GM20431 (cell line): ENCODE measurements around the gene DPH7.
"Not testable (repeated sequence)": the region's sequence is repeated elsewhere in the genome, so short reads cannot be mapped to it uniquely, and the experiment has no call there.

Experiments used
- in situ Hi-C: fragments of 300-500 bp; cut with MseI, MboI; formaldehyde crosslinking; loops from one replicate; pipeline ENCODE4 v1.15.0; 2020; ENCODE audit warnings: low sequenced_read_pairs; ENCODE audit not compliant: unreplicated experiment

The DPH7 gene

GRCh38 chr9:137552022-137552768 lies 26.5 kb downstream of the DPH7 start:
- in situ Hi-C loops: no loop called here

GRCh38 chr9:137551264-137552021 lies 27.3 kb downstream of the DPH7 start, which contains the start of gene MRPL41:
Gene MRPL41 (plus strand): TSS chr9:137551879. CDS start chr9:137552082, 203 bp downstream.
- in situ Hi-C loops: no loop called here

DNA sequence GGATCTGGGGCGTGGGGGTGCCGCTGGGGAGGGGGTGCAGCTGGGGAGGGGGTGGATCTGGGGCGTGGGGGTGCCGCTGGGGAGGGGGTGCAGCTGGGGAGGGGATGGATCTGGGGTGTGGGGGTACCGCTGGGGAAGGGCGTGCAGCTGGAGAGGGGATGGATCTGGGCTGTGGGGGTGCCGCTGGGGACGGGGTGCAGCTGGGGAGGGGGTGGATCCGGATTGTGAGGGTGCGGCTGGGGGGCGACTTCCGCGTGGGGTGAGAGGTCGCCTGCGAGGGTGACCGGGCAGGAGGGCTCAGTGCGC lies 27.8 kb downstream of the DPH7 start:
- in situ Hi-C loops: not testable (repeated sequence)

DNA sequence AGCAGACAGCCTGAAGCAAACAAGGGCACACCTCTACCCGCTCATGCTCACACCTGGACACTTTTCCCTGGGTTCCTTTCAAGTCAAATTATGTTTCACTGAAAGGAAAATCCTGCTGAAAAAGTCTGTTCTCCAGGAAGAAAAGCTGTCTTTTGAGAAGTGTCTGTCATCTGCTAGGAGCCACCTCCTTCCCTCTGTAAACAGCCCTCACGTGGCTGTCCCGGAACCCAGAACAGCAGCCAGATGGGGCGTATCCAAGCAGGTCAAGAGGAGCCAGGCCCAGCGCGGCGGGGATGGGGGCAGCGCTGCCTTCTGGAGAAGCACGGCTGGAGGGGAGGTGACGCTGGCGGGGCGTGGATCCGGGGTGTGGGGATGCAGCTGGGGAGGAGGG lies 28.5 kb downstream of the DPH7 start, which contains the start of gene PNPLA7:
PNPLA7 (minus strand) TSS at position 172 of the 391 bp plus-strand sequence. CDS start 205 bp downstream, outside the sequence.
- in situ Hi-C loops: no loop called here

- in situ Hi-C loops: no loop called here
Observed at GRCh38 chr9:137547687-137548543, 30.8 kb downstream of the DPH7 start.

GRCh38 chr9:137545123-137545522 lies 33.6 kb downstream of the DPH7 start:
- in situ Hi-C loops: no loop called here

DNA sequence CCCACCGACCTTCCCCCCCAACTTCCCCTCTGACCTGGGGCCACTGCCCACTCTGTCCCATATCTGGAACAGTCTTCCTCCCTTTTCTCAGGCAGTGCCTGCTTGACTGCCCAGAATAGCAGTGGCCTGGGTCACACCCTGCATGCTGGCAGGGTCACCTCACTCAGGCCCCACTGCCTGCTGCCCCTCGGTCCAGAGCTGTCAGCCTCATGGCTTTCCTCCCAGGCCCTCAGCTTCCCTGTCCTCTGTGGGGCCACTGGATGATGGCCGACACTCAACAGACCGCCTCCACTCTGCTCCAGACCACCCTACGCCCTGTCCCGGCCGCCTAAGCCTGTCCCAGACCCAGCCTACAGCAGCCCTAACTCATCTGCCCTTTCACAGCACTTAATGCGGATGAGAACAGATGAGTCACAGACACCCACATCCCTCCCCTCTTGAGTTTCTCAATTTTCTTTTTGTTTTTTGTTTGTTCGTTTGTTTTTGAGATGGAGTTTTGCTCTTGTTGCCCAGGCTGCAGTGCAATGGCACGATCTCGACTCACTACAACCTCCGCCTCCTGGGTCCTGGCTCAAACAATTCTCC lies 34.5 kb downstream of the DPH7 start:
- in situ Hi-C loops: no loop called here

DNA sequence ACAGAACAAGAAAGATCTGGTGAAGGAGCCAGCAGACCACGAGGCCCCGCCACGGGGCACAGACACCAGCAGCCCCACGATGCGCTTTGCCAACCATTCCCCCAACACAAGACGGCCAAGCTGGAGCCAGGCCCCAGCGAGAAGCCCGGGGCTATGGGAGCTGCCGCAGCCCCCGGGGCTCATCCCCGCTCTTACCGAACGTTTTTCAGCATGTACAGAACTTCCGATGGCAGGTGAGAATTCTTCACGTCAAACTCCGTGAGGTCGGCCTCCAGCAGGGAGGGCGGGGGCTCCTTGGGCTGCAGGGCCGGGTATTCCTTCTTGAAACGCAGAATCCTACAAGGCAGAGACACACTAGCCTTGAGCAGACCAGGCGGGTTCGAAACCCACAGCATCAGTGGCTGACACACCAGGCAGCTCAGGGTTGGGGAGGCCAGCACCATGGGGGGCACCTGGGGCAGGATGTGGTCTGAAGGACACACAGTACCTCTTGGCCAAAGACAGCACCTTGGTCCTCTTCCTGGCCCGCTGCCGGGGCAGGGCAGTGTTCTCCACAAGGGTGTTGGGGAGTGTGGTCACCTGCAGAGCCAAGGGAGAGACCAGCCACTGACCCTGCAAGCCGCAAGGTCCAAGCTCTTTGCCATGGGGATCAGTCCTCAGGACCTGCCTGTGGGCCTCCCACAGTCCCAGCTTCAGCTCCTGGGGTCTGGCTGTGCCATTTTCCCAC lies 35.3 kb downstream of the DPH7 start:
- in situ Hi-C loops: no loop called here

GRCh38 chr9:137542486-137542885 lies 36.2 kb downstream of the DPH7 start:
- in situ Hi-C loops: no loop called here

GRCh38 chr9:137540536-137540935 lies 38.2 kb downstream of the DPH7 start:
- in situ Hi-C loops: no loop called here

- in situ Hi-C loops: no loop called here
Observed at GRCh38 chr9:137538058-137538457, 40.7 kb downstream of the DPH7 start.

GRCh38 chr9:137536594-137537131 lies 42.1 kb downstream of the DPH7 start:
- in situ Hi-C loops: not testable (repeated sequence)

DNA sequence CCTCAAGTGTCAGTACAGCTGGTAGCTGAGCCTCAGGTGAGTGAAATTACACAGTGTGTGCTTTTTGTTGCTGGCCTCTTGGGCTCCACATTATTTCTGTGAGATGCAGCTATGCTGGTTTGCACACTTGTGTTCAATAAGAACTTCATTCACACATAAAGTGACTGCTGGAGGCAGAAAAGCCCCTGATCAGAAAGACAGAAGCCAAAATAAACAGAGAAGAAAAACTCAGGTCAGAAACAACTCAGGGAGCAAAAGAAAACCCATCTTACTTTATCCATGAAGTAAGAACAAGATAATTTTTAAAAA lies 43.7 kb downstream of the DPH7 start:
- in situ Hi-C loops: no loop called here

DNA sequence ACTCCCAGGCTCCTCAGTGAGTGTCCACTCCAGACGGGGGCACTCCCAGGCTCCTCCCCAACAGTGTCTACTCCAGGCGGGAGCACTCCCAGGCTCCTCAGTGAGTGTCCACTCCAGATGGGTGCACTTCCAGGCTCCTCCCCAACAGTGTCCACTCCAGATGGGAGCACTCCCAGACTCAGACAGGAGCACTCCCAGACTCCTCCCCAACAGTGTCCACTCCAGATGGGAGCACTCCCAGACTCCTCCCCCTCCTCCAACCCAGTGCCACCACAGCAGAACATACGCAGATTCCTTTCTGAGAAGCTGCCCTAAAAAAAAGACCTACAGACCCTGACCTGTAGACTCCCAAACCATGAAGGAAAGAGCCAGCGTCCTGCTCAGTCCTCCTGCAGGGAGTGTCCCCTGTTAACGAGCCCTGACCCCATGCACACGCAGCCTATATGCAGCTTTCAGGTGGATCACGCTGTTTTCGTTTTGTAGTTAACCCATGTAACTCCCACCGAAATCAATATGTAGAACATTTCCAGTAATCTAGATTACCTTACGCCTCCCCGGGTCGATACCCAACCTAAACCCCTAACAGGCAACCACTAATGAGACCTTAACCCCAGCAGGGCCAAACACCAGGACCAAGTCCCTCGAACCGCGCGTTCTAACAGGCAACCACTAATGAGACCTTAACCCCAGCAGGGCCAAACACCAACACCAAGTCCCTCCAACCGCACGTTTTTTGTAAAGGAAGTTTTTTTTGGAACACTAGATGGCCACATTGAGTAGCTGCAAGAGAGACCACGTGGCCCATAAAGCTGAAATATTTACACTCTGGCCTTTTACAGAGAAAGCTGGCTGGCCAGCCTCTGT lies 44.2 kb downstream of the DPH7 start:
- in situ Hi-C loops: no loop called here

DNA sequence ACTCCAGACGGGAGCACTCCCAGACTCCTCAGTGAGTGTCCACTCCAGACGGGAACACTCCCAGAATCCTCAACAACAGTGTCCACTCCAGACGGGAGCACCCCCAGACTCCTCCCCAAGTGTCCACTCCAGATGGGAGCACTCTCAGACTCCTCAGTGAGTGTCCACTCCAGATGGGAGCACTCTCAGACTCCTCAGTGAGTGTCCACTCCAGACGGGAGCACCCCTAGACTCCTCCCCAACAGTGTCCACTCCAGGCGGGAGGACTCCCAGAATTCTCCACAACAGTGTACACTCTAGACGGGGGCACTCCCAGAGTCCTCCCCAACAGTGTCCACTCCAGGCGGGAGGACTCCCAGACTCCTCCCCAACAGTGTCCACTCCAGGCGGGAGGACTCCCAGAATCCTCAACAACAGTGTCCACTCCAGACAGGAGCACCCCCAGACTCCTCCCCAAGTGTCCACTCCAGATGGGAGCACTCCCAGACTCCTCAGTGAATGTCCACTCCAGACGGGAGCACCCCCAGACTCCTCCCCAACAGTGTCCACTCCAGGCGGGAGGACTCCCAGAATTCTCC lies 45.7 kb downstream of the DPH7 start:
- in situ Hi-C loops: not testable (repeated sequence)

GRCh38 chr9:137531099-137531765 lies 47.5 kb downstream of the DPH7 start:
- in situ Hi-C loops: no loop called here

DNA sequence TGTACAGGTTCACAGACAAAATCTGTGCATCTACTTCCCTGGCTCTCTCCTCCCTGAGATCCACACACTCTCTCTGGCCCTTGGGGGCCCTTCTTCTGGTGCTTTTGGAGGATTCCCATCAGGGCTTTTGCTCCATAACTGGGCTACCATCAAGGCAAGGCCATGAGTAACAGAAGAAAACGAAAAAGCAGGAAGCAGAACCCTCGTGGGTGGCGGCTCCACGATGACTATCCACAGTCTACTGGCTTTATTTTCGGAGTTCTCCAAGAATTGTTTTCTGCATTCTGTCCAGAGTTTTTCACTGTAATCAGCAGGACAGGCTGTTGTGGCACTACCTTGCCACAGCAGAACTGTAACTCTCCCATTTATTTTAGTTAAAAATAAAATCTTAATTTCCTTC lies 48.4 kb downstream of the DPH7 start:
- in situ Hi-C loops: no loop called here

DNA sequence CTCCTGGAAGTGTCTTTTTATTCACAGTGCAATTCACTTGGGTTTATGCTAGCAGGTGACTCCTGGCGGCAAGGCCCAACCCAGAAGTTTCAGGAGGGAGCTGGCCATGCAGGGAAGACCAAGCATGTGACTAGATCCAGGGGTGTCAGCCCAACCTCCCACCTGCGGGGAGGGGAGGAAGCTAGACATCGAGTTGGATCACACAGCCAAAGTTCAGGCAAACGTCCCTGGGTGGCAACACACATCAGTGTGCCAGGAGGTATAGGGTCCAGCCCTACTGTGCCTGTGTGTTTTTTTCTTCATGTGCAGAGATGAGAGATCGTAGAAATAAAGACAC lies 53.8 kb downstream of the DPH7 start:
- in situ Hi-C loops: no loop called here
